Common myeloid progenitor, CD34-positive (primary cell): ENCODE data around the gene TBPL1.

Experiments
- CTCF ChIA-PET: fragments of 350-600 bp; sonication (Branson Sonifier 250); formaldehyde crosslinking; loops from one replicate; lab custom pipeline; 2021; ENCODE audit warnings: antibody characterized with exemption; lab: Charles Lee
- POLR2A ChIA-PET: fragments of 350-600 bp; sonication (Branson Sonifier 250); formaldehyde crosslinking; loops from one replicate; lab custom pipeline; 2021; ENCODE audit warnings: antibody characterized with exemption; lab: Charles Lee
- DNase-seq, 3 donors: peaks; one replicate each; pipeline versions ENCODE4 v3.0.0 to v3.0.0-alpha.2; 2013
- H3K27ac ChIP-seq, 2 experiments: 1 replicate in 1 of 2; 2 replicates in 1 of 2; pipeline ENCODE4 v1.7.0; 2013; ENCODE audit warnings: inconsistent platforms in 2 of 2, low read length in 2 of 2, mild to moderate bottlenecking in 2 of 2, low read depth in 1 of 2, moderate library complexity in 1 of 2; ENCODE audit not compliant: severe bottlenecking in 2 of 2, insufficient read depth in 1 of 2, poor library complexity in 1 of 2
- H3K27me3 ChIP-seq, 5 experiments: replicated peaks in 2 of 5; 1 replicate in 3 of 5; 2 replicates in 2 of 5; pipeline versions ENCODE4 v1.6.1 to v1.7.0; 2013; ENCODE audit warnings: low read length in 4 of 5, mild to moderate bottlenecking in 2 of 5, moderate library complexity in 2 of 5, inconsistent platforms in 1 of 5; ENCODE audit not compliant: insufficient read depth in 5 of 5, control insufficient read depth in 4 of 5
- H3K36me3 ChIP-seq, 4 experiments: 1 replicate in 2 of 4; 2 replicates in 2 of 4; pipeline versions ENCODE4 v1.6.1 to v1.7.0; 2013; ENCODE audit warnings: low read length in 3 of 4, control low read depth in 1 of 4, mild to moderate bottlenecking in 1 of 4; ENCODE audit not compliant: control insufficient read depth in 4 of 4, insufficient read depth in 4 of 4
- H3K4me1 ChIP-seq, 4 experiments: 1 replicate in 3 of 4; 2 replicates in 1 of 4; pipeline versions ENCODE4 v1.6.1 to v1.7.1; 2013; ENCODE audit warnings: low read length in 3 of 4, mild to moderate bottlenecking in 3 of 4, control low read depth in 1 of 4, inconsistent platforms in 1 of 4, moderate library complexity in 1 of 4; ENCODE audit not compliant: control insufficient read depth in 4 of 4, insufficient read depth in 4 of 4; ENCODE audit errors: control extremely low read depth in 1 of 4
- H3K4me3 ChIP-seq, 7 experiments: 1 replicate in 4 of 7; 2 replicates in 3 of 7; pipeline versions ENCODE4 v1.5.1 to v1.7.0; 2013; ENCODE audit warnings: mild to moderate bottlenecking in 7 of 7, low read length in 6 of 7, moderate library complexity in 6 of 7, inconsistent platforms in 2 of 7, low read depth in 2 of 7, control low read depth in 1 of 7; ENCODE audit not compliant: insufficient read depth in 4 of 7, control insufficient read depth in 1 of 7; ENCODE audit errors: extremely low read depth in 1 of 7
- H3K9me3 ChIP-seq, 5 experiments: 1 replicate in 4 of 5; 2 replicates in 1 of 5; pipeline versions ENCODE4 v1.6.1 to v1.7.1; 2013; ENCODE audit warnings: low read length in 4 of 5, mild to moderate bottlenecking in 2 of 5, inconsistent platforms in 1 of 5, low read depth in 1 of 5, moderate library complexity in 1 of 5; ENCODE audit not compliant: control insufficient read depth in 4 of 5, insufficient read depth in 2 of 5; ENCODE audit errors: control extremely low read depth in 1 of 5
- WGBS: methylation state at CpG from one replicate; pipeline ENCODE4 v1.1.5; 2013; ENCODE audit not compliant: insufficient coverage; 5-methylcytosine and 5-hydroxymethylcytosine counted together

TBPL1 gene

DNA sequence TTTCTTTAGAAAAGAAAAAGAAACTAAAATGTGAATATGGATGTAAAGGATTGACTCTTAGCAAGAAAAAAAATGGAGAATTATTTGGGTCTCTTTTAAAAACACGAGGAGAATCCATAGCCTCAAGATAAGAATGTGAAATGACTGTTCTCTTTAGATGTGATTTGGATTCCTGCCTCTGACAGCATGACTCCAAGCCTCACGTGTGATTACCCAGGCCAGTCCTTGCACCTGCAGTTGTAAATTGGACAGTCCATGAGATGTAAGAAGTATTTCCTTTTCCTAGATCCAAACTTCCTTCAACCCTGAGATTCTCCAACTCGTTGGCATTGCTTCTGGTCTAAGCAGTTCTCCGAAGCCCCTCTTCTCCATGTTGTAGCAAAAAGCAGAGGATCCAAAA lies 67.5 kb downstream of the TBPL1 start:
- POLR2A ChIA-PET: no interaction called here
- 95% methylated on average over 4 of the region's 4 CpGs for WGBS
- Histone ChIP-seq H3K27ac (no peak overlapping the region), H3K4me3 (no peak overlapping the region), H3K36me3 (no peaks in the 10 kb centered on the region), H3K27me3 (peaks cover 0 to 35% (median 15%) of the 10 kb centered on the region in 5 experiments), H3K9me3 (no peaks in the 10 kb centered on the region), H3K4me1 (peaks cover 20 to 29% (median 22%) of the 10 kb centered on the region in 4 experiments)
- no peak for DNase-seq
- CTCF ChIA-PET: interaction anchor here (1.1 to 1.9 kb wide), 2 partner anchors 43 to 77 kb away, joined by 3 to 4 read pairs; no protein-coding TSS in a partner anchor

DNA sequence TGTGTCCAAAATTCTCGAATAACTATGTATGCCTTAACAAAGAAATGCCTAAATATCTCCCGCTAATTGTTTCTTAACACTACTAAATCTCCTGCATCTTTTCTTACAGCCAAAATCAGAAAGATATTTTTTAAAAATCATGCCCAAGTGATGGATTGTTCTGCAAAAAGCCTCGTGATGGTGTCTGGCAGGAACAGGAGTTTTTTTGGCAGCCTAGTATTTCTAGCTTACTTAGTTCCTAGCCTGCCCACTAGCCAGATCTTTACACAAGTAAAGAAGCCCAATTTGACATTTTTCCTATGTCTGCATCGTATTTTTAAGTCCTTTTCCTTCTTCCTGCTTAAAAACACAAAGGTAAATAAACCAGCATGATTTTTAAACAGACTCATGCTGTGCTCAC lies 67.9 kb downstream of the TBPL1 start:
- 60% methylated on average over 2 of the region's 4 CpGs for WGBS
- H3K4me1 ChIP-seq: peaks cover 20 to 29% (median 22%) of the 10 kb centered on the region in 4 experiments
- peaks cover 0 to 35% (median 15%) of the 10 kb centered on the region in 5 experiments for H3K27me3 ChIP-seq
- ChIA-PET POLR2A (no interaction called here), CTCF (interaction anchor here (0.9 to 1.1 kb wide), 2 partner anchors 42 to 98 kb away, joined by 3 to 4 read pairs; no protein-coding TSS in a partner anchor)
- H3K27ac ChIP-seq: no peak overlapping the region
- no peaks in the 10 kb centered on the region for H3K36me3 ChIP-seq
- no peak for DNase-seq
- peak overlapping the region in 1 of 7 experiments; percentile 32 for H3K4me3 ChIP-seq
- no peaks in the 10 kb centered on the region for H3K9me3 ChIP-seq

DNA sequence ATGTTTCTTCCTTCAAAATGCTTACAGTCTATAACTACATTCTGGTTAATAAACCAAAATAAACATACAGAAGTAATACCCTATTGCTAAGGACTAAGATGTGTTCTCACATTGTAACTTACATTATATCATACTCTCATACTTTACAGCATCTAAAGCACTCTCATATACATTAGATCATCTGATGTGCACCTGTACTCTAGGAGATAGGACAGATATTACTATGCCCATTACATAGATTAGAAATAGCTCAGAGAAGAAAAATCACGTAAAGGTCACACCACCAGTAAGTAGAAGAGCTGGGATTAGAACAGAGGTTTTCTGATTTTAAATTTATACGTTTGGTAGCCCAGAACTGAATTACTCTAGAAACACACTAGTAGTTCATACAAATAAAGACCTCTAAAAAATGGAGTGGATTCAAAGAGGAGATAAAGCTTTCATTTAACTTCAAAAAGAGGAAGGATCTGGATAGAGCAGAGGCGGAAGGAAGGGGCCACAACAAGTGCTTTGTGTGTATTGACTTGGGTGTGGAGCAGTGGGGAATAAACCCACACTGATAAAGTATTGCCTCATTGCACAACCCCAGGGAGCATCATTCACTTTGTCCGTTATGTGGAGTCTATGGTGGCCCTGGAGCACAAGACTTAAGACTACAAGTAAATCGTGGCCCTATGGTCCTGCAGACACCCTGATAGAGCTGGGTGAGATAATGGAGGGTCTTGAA lies 68.5 kb downstream of the TBPL1 start:
- H3K36me3 ChIP-seq: no peaks in the 10 kb centered on the region
- peaks cover 0 to 30% (median 15%) of the 10 kb centered on the region in 5 experiments for H3K27me3 ChIP-seq
- H3K27ac ChIP-seq: no peak overlapping the region
- ChIA-PET POLR2A (interaction anchor here (0.6 kb wide), 1 partner anchor 34 kb away, joined by 3 read pairs; no protein-coding TSS in a partner anchor), CTCF (interaction anchor here (0.9 to 5.4 kb wide), 3 partner anchors 42 to 98 kb away, joined by 3 to 20 read pairs (median 4); no protein-coding TSS in a partner anchor)
- peaks cover 20 to 29% (median 22%) of the 10 kb centered on the region in 4 experiments for H3K4me1 ChIP-seq
- 11% methylated on average over 1 of the region's 5 CpGs for WGBS
- no peaks in the 10 kb centered on the region for H3K9me3 ChIP-seq
- peak overlapping the region in 2 of 7 experiments; percentile 23 to 32 for H3K4me3 ChIP-seq
- DNase-seq: peak; percentile 57 to 92 (median 87)

DNA sequence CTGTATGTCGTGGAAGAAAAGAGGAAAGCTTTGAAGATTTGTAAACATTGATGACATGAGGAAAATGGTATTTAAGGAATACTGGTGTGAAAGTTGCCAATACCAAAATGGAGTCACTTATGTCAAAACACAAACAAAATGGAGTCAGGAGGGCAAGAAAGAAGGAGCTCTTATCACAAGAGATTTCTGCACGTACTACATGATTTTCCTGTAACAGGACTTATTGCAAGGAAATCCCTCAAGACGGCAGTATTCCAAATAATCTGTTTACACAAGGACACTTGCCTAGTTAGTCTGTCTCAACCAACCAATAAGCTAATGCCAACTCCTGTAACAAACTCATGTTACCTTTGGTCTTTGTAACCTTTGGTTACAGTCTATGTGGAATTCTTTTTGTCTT lies 69.6 kb downstream of the TBPL1 start:
- no peaks in the 10 kb centered on the region for H3K9me3 ChIP-seq
- ChIA-PET CTCF (interaction anchor here (0.8 to 5.4 kb wide), 5 partner anchors 34 to 49 kb away, joined by 3 to 20 read pairs (median 4); no protein-coding TSS in a partner anchor), POLR2A (no interaction called here)
- H3K36me3 ChIP-seq: no peaks in the 10 kb centered on the region
- peaks cover 20 to 29% (median 22%) of the 10 kb centered on the region in 4 experiments for H3K4me1 ChIP-seq
- H3K27me3 ChIP-seq: peaks cover 0 to 37% (median 15%) of the 10 kb centered on the region in 5 experiments
- no peak overlapping the region for H3K27ac ChIP-seq
- WGBS: 82% methylated on average over 2 of the region's 3 CpGs
- DNase-seq: no peak
- no peak overlapping the region for H3K4me3 ChIP-seq

DNA sequence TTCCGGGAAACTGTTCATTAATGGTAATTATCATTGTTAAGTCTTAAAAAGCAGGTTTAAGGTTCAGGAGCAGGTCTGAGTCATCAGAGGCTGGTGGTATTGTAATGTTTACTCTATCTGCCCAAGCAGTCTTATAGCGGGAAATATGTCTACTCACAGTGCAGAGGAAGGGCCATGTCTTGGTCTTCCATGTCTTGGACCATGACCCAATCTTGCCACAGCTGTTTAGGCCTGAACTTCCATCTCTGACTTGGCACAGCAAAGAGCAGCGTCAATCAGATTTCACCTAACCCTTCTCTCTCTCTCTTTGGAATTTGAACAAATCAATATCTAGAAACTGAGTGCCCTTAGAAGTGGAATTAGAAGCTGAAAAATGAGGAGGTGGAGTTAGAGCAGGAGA lies 73.6 kb downstream of the TBPL1 start:
- WGBS: 100% methylated on average over 2 of the region's 3 CpGs

DNA sequence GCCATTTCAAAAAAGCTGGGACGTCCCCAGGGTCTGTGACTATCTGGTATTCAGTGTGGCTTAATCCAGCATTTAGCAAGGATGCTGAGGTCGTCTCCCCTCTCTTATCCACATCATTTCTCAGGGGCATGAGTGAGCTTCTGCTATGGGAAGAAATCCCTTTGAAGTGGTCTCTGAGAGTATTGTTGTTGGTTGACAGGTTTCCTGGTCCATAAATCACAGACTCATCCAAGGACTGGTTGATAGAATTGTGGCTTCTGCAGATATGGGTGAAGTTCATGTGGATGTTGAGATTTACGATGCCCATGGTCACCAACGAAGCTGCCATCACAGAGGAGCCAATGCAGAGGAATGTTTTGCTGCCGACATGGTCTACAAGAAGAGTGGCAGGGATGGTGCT lies 75.4 kb downstream of the TBPL1 start:
- H3K4me1 ChIP-seq: peaks cover 0 to 4% (median 0%) of the 10 kb centered on the region in 4 experiments
- H3K27ac ChIP-seq: no peak overlapping the region
- H3K27me3 ChIP-seq: peaks cover 0 to 33% (median 10%) of the 10 kb centered on the region in 5 experiments
- CTCF ChIA-PET: interaction anchor here (1.1 kb wide), 1 partner anchor 12 kb away, joined by 4 read pairs; no protein-coding TSS in a partner anchor
- 94% methylated on average over 3 of the region's 5 CpGs for WGBS
- H3K36me3 ChIP-seq: no peaks in the 10 kb centered on the region
- POLR2A ChIA-PET: no interaction called here
- H3K4me3 ChIP-seq: no peak overlapping the region
- peaks cover 0 to 3% (median 0%) of the 10 kb centered on the region in 5 experiments for H3K9me3 ChIP-seq
- DNase-seq: no peak

More for the DNA sequence above, 73.6 kb downstream of the TBPL1 start:
- ChIA-PET CTCF (interaction anchor here (1.1 to 5.4 kb wide), 3 partner anchors 9 to 53 kb away, joined by 3 to 20 read pairs (median 5); no protein-coding TSS in a partner anchor), POLR2A (interaction anchor here (0.7 kb wide), 1 partner anchor 10 kb away, joined by 3 read pairs; no protein-coding TSS in a partner anchor)
- H3K4me3 ChIP-seq: no peak overlapping the region
- H3K36me3 ChIP-seq: no peaks in the 10 kb centered on the region
- H3K27ac ChIP-seq: no peak overlapping the region
- peaks cover 0 to 3% (median 0%) of the 10 kb centered on the region in 5 experiments for H3K9me3 ChIP-seq
- no peak for DNase-seq
- H3K27me3 ChIP-seq: peaks cover 0 to 41% (median 15%) of the 10 kb centered on the region in 5 experiments
- peaks cover 4 to 9% (median 5%) of the 10 kb centered on the region in 4 experiments for H3K4me1 ChIP-seq
